B cell (primary cell): Measurements from ENCODE around the gene CREM.

Experiments
- CTCF ChIP-seq: fragments of 200-600 bp; IDR thresholded peaks from one replicate; pipeline ENCODE4 v1.8.0; 2022; ENCODE audit warnings: antibody characterized with exemption, mild to moderate bottlenecking
- EZH2 ChIP-seq: IDR thresholded peaks from 2 replicates; pipeline ENCODE4 v1.6.1; 2012; ENCODE audit warnings: borderline replicate concordance, low read depth, mild to moderate bottlenecking, moderate library complexity, low read length; ENCODE audit not compliant: insufficient read depth, poor library complexity, severe bottlenecking

DNA sequence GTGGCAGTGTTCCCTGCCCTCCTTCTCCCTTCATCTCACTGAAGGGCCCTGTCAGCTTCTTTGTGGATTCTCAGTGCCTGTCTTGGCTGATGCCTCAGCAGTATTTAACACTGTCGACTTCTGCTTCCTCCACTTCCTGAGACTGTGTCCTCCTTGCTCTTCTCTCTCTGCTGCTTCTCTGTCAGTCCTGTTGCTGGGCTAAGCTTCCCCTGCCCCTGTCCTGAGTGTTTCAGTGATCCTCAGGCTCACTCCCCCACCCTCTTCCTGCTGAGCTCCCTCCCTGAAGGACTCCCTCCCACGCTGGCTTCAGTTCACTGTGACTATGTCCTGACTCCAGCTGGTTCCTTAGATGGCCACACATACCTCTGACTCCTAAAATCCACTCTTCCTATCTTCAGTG is 64.9 kb downstream of the CREM start:
- TF ChIP-seq CTCF (no peak), EZH2 (no peak)
